GM23338 (cell line): ENCODE measurements around the gene LIN7C.

ENCODE experiments used
- CREB1 ChIP-seq: fragments of 250-450 bp; sonication (Bioruptor Pico); IDR thresholded peaks from 2 replicates; pipeline ENCODE4 v1.5.0; 2020; ENCODE audit warnings: low read depth, mild to moderate bottlenecking, moderate library complexity
- ETS1 ChIP-seq: IDR thresholded peaks from 2 replicates; pipeline ENCODE4 v1.6.1; 2016; ENCODE audit warnings: antibody characterized with exemption
- EZH2 ChIP-seq: fragments of 200-600 bp; sonication (generic); IDR thresholded peaks from one replicate; pipeline ENCODE4 v1.8.0; 2017; ENCODE audit warnings: antibody characterized with exemption, mild to moderate bottlenecking, low read depth; ENCODE audit not compliant: unreplicated experiment
- EZH2phosphoT487 ChIP-seq: fragments of 200-600 bp; sonication (generic); IDR thresholded peaks from one replicate; pipeline ENCODE4 v1.8.1; 2018; ENCODE audit warnings: antibody characterized with exemption; ENCODE audit not compliant: unreplicated experiment
- POLR2AphosphoS5 ChIP-seq: IDR thresholded peaks from 2 replicates; pipeline ENCODE4 v1.6.1; 2016; ENCODE audit warnings: antibody characterized with exemption, low read depth
- ZNF331 ChIP-seq: fragments of 250-450 bp; sonication (Bioruptor Pico); IDR thresholded peaks from 2 replicates; pipeline ENCODE4 v1.5.0; 2020; ENCODE audit warnings: low read depth, mild to moderate bottlenecking, moderate library complexity
- TF ChIP-seq, protein P1 (sequence below), 2 experiments: fragments of 200-600 bp in 1 of 2; sonication (generic) in 1 of 2; conservative IDR thresholded peaks; 2 replicates each; pipeline versions ENCODE4 v1.5.1 to v1.6.1; 2016 to 2017; ENCODE audit warnings: antibody characterized with exemption in 2 of 2, low read depth in 2 of 2, mild to moderate bottlenecking in 2 of 2, moderate library complexity in 1 of 2
- TF ChIP-seq, protein P2 (sequence below): IDR thresholded peaks from one replicate; pipeline ENCODE4 v1.6.1; 2018; ENCODE audit warnings: antibody characterized with exemption; ENCODE audit not compliant: unreplicated experiment

DNA sequence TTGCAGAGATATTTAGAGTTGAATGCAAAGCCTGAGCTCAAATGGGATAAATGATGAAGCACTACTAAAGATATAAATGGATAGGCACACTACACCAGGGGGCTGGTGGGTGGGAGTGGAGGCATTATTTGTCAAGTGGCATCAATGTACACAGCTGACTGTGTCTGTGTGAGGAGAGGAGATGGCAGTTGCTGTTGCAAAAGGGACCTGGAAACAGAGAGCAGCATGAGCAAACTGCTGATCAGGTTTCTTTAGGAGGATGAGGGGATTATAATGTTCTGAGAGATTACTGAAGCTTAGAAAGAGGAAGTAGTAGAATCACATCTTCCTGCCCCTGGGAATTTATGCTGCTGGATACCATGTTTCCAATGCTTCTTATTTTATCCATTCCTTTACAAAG lies 39.4 kb upstream of the LIN7C start:
- TF ChIP-seq, protein P1, sequence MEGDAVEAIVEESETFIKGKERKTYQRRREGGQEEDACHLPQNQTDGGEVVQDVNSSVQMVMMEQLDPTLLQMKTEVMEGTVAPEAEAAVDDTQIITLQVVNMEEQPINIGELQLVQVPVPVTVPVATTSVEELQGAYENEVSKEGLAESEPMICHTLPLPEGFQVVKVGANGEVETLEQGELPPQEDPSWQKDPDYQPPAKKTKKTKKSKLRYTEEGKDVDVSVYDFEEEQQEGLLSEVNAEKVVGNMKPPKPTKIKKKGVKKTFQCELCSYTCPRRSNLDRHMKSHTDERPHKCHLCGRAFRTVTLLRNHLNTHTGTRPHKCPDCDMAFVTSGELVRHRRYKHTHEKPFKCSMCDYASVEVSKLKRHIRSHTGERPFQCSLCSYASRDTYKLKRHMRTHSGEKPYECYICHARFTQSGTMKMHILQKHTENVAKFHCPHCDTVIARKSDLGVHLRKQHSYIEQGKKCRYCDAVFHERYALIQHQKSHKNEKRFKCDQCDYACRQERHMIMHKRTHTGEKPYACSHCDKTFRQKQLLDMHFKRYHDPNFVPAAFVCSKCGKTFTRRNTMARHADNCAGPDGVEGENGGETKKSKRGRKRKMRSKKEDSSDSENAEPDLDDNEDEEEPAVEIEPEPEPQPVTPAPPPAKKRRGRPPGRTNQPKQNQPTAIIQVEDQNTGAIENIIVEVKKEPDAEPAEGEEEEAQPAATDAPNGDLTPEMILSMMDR (conservative IDR thresholded peaks at IDR 0.05; ENCODE audit: low read depth in 2 of 2): no peak
- TF ChIP-seq, protein P2, sequence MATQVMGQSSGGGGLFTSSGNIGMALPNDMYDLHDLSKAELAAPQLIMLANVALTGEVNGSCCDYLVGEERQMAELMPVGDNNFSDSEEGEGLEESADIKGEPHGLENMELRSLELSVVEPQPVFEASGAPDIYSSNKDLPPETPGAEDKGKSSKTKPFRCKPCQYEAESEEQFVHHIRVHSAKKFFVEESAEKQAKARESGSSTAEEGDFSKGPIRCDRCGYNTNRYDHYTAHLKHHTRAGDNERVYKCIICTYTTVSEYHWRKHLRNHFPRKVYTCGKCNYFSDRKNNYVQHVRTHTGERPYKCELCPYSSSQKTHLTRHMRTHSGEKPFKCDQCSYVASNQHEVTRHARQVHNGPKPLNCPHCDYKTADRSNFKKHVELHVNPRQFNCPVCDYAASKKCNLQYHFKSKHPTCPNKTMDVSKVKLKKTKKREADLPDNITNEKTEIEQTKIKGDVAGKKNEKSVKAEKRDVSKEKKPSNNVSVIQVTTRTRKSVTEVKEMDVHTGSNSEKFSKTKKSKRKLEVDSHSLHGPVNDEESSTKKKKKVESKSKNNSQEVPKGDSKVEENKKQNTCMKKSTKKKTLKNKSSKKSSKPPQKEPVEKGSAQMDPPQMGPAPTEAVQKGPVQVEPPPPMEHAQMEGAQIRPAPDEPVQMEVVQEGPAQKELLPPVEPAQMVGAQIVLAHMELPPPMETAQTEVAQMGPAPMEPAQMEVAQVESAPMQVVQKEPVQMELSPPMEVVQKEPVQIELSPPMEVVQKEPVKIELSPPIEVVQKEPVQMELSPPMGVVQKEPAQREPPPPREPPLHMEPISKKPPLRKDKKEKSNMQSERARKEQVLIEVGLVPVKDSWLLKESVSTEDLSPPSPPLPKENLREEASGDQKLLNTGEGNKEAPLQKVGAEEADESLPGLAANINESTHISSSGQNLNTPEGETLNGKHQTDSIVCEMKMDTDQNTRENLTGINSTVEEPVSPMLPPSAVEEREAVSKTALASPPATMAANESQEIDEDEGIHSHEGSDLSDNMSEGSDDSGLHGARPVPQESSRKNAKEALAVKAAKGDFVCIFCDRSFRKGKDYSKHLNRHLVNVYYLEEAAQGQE: no peak
- TF ChIP-seq EZH2: no peak
- TF ChIP-seq EZH2phosphoT487: no peak
- TF ChIP-seq POLR2AphosphoS5: no peak
- no peak for TF ChIP-seq CREB1 (CRISPR knock-in tag)
- no peak for TF ChIP-seq ETS1
- no peak for TF ChIP-seq ZNF331
